D721Med (cell line): ENCODE measurements around the gene CDKAL1.

ENCODE experiments used
- DNase-seq: peaks from one replicate; pipeline ENCODE4 v3.0.0; 2011; ENCODE audit warnings: low spot score; ENCODE audit not compliant: insufficient read length
- FAIRE-seq: peaks from 2 replicates; lab custom pipeline; 2011; peaks lifted over from hg19 to GRCh38; lab: Jason Lieb, UNC
- CTCF ChIP-seq: IDR thresholded peaks from 2 replicates; pipeline ENCODE4 v1.5.1; 2012; ENCODE audit warnings: mild to moderate bottlenecking, control low read depth; ENCODE audit not compliant: insufficient read depth; ENCODE audit errors: missing control alignments

Gene CDKAL1

GRCh38 chr6:20707870-20708269 lies 173.6 kb downstream of the CDKAL1 start:
- TF ChIP-seq CTCF, result no peak
- DNase-seq (no peak), FAIRE-seq (no peak)

DNA sequence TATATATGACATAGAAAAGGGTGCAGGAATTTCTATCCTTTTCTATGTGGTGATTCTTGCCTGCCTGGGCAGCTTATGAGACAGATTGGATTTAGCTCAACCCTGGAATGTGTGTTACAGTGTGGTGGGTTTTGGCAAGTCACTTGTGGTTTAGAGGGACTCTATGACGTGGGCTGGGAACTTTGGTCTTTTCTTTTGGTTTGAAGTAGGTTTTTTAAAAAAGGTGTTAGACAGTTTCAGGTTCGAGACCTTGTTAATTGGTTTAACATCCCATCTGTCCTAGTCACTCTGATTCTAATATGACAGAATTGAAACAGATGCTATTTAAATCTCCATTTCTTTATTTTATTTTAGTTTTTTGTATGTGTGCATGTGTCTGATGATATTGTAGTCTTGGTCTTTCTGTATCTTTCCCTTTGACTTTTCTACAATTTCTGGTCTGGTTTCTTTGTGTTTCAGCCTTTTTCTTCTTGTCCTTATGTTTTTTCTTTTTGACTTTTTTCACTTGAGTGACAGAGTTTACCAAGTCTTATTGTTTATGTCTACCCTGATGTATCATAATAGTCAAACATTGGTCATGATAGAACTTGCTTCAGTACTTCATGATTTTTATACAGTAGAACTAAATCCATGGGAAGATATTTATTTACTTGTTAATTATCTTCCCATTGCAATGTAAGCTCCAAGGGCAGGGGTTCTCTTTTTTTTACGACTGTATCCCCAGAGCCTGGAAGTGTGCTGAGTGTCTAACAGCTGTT lies 174.3 kb downstream of the CDKAL1 start:
- TF ChIP-seq CTCF, result no peak
- DNase-seq (no peak), FAIRE-seq (peak; percentile 58)

DNA sequence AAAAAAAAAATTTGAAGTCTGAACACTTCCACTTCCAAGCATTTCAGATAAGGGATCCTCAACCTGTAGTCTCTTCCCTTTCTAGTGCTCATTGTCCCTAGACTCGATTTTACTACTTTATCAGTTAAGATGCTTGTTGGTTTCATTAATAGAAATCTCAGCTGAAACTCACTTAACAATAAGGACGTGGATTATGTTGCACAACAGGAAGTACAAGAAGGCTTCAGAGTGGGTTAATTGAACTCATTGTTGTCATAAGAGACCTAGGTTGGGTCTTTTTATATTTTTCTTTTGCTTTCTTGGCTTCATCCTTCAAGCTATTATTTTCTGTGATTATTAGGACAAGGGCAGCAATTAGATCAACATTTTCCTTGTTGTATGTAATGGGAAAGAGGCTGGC lies 175.2 kb downstream of the CDKAL1 start:
- DNase-seq (no peak), FAIRE-seq (no peak)
- no peak for TF ChIP-seq CTCF

- TF ChIP-seq CTCF, result no peak
- DNase-seq, result no peak
- no peak for FAIRE-seq
Observed at GRCh38 chr6:20710341-20710740, 176.1 kb downstream of the CDKAL1 start.

DNA sequence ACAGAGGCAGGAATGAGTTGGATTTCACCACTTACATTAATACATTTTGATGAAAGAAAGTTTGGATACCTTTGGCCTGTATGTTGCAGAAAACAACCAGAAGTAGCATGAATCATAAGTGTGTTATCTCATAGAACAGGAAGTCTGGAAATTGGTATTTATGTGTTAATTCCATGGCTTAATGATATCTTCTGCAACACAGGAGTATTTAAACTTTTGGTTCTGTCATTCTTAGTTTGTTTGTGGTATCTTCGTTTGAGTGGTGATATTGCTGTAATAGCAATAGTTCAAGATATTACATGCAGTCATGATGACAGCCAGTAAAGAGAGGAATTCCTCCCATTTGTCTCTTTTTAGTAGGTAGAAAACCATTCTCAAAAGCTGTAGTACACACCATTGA lies 177.3 kb downstream of the CDKAL1 start:
- no peak for TF ChIP-seq CTCF
- DNase-seq (no peak), FAIRE-seq (no peak)

DNA sequence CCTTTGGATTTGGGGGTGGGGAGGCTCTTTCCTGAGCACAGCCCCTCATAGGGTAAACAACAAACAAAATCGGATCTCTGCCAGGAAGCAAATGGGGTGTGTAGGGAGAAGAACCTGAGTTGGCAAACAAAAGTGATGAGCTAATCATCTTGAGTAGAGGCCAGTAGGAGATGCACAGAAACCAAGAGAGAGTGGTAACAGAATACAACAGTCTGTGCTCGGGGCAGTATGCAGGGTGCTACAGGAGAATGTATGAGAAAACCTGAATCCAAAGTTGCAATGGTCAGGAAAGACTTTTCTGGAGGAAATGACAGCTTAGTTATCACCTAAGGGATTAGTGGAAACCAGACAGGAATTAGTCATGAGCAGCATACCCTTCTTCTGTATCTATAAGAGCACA lies 177.8 kb downstream of the CDKAL1 start:
- DNase-seq (no peak), FAIRE-seq (no peak)
- no peak for TF ChIP-seq CTCF

DNA sequence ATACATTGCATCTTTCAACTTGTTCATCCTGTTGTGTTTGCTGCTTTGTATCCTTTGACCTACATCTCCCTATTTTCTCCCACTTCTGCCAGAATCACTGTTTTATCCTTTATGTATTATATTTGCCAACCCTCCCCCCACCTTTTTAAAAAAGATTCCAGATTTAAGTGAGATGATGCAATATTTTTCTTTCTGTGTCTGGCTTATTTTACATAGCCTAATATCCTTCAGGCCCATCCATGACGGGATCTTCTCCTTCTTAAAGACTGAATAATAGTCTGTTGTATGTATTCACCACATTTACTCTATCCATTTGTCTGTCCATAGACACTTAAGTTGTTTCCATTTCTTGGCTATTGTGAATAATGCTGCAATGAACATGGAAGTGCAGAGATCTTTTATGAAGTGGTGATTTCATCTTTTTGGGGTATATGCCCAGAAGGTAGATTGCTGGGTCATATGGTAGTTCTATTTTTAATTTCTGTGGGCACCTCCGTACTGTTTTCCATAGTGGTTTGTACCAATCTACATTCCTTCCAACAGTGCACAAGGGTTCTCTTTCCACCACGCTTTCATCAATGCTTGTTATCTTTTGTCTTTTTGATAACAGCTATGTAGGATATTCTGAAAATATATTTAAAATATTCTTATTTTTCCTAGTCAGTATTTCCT lies 181.0 kb downstream of the CDKAL1 start:
- FAIRE-seq (no peak), DNase-seq (no peak)
- no peak for TF ChIP-seq CTCF
